ENCODE results near the gene PPM1H.

- TF ChIP-seq POLR2A (IDR thresholded peaks at IDR 0.05; ENCODE audit: low read depth) = no peak
- TF ChIP-seq CTCF (IDR thresholded peaks at IDR 0.05) = no peak
- TF ChIP-seq POLR2AphosphoS5 (IDR thresholded peaks at IDR 0.05) = no peak
- TF ChIP-seq EP300 (IDR thresholded peaks at IDR 0.05) = no peak
Observed at GRCh38 chr12:62761658-62762057, 173.3 kb downstream of the PPM1H start.
